Frontal cortex (tissue), 4 donors: ENCODE measurements around the gene ZNF71. TPM values are rescaled to one million over a fixed set of nuclear protein-coding genes. Genes with fewer than 3 reads are reported as not detected.

Experiments
- DNase-seq, 2 donors: peaks; one replicate each; pipeline ENCODE4 v3.0.0; 2012; ENCODE audit warnings: low spot score in 2 of 2
- FAIRE-seq: peaks from 2 replicates; lab custom pipeline; 2012; peaks lifted over from hg19 to GRCh38; lab: Jason Lieb, UNC
- total RNA-seq: library from RNA; depleted of rRNA; stranded (reverse); fragments of >200 nt; gene quantifications from one replicate; pipeline ENCODE4 v1.2.3, GENCODE V29; 2014
- donor health status: control.
- donor health status: control.
- donor health status: control.

The ZNF71 gene
- total RNA-seq, 1 donor from 2014 or later = 14.7 TPM

DNA sequence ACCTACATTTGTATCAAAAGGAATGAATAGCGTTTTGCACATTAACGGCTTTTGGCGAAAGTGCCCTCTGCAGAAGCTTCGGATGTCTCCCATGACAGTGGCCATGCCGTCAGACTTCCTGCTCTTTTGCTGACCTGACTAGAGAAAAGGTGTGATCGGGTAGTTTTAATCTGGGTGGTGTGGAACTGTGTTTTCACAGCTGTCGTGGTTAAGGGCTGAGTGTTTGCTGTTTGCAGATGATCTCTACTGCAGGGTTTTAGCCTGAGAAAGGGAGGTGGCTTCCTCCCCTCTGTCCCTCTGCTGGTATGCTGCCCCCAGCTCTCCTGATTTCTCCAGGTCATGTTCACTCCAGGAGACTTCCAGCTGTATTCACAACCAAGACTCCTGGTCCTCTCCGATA lies 22.4 kb downstream of the ZNF71 start:
- FAIRE-seq (no peak), DNase-seq (no peak)

GRCh38 chr19:56619121-56619520 lies 24.0 kb downstream of the ZNF71 start:
- no peak for DNase-seq
- FAIRE-seq = no peak

GRCh38 chr19:56622374-56622773 lies 27.3 kb downstream of the ZNF71 start:
- FAIRE-seq = no peak
- DNase-seq = no peak

DNA sequence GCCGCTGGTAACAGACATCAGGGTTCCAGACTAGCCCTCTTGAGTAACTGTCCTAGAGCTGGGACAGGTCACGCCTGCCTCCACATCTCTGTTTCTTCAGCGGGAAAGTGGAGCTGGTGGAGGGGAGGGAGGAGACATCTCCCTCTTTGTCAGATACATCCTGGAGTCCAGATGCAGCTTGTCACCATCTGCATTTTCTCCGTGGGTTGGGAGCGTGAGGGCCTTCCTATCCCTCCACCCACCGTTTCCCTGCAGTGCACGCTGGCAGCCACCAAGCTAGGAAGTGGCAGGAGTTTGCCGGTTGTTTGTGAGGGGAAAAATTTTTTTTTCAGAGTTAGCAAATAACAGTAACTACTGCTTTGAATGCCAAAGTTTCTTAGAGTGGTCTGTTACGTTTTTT lies 27.9 kb downstream of the ZNF71 start:
- FAIRE-seq = no peak
- DNase-seq = no peak

GRCh38 chr19:56625708-56626107 lies 30.6 kb downstream of the ZNF71 start:
- FAIRE-seq = no peak
- DNase-seq = no peak

DNA sequence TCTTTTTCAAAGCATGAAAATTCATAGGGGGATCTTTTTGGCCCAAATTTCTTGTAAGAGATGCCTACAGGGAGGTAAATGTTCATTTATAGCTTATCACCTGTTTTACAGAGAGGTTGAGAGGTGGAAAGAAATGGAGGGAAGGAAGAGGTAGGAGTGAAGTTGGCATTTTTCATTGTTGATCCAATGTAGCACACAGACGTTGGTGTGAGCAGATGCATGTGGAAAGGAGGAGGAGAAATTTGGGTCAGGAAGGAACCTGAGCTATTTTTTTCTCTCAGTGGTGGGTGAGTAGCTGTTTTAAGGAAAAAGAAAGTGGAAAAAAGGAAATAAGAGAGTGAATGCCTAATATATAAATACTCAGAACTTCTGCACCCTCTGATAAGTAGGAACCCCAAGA lies 37.9 kb downstream of the ZNF71 start:
- FAIRE-seq (no peak), DNase-seq (no peak)

DNA sequence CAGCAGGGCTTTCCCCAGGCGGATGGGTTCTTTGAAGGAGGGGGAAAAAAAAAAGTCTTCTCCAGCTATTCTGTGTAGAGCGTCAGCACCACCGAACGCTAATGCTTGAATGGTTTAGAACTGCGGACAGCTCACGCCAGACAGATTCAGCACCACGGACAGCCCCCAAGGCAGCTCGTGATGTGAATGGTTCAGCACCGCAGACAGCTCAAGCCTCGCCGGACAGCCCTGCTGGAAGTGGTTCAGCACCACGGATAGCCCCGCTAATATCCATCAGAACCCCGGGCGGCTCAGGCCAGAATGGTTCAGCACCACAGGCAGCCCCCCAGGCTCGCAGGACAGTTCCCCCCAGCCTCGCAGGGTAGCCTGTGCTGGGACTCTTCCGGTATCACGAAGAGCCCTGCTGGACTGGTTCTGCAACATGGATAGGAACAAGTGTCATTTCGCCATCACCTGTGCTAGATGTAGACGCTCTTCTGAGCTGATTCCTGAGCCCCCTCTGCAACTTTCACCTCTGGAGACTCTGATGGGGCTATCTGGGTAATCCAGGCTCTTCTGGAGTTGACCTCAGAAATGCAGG lies 43.0 kb downstream of the ZNF71 start:
- DNase-seq (peak; percentile 72), FAIRE-seq (no peak)

DNA sequence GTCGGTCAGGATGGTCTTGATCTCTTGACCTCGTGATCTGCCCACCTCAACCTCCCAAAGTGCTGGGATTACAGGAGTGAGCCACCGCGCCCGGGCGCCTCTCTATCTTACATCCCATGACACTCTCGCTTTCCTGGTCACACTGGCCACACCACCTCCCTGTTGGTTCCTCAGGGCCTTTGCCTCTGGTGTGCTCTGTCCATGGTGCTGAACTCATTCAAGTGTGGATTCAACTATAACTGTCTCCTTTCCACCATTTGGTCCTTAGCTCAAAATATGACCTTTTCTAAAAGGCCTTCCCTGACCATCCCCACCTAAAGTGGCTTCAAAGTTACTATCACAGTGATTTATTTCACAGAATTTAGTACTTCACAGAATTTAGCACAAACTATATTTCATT lies 44.1 kb downstream of the ZNF71 start:
- FAIRE-seq = no peak
- no peak for DNase-seq

DNA sequence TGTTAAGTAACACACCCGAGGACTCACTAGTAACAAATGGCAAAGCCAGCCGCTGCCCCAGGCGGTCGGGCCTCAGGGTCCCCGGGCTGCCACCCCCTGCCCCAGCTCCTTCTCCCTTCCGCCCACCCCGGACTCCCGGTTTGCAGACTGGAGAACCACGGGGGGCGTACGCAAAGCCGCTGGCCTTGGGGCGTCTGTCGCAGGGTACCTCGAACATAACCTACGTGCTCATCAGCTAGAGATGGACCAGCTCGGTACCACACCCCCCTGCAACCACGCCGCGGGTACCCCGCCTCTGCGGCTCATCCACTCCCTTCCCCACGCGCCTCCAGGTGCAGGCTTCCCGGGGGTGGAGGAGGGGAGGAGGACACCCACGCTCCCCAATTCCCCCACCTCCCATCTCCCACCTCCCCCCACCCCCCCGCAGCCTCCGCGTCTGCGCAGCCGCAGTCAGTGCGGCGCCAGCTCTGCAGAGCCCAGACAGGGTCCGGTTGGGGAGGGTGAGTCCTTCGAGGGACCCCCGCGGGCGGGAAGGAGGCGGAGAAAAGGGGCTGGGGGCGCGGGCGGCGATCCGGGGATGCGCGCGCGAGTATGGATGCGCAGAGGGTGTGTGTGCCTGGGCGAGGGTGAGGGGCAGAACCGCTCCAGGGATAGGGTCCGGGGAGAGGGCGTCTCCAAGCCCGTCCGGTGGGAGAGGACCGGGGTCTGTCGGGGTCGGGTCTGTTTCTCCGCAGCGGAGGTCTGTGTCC lies 47.8 kb downstream of the ZNF71 start, which contains the start of gene SMIM17:
SMIM17 (plus strand) TSS at position 449 of the 749 bp plus-strand sequence. CDS start 2,509 bp downstream, outside the sequence.
- DNase-seq (no peak), FAIRE-seq (no peak)

- DNase-seq = no peak
- no peak for FAIRE-seq
Observed at GRCh38 chr19:56643460-56643955, 48.4 kb downstream of the ZNF71 start.

DNA sequence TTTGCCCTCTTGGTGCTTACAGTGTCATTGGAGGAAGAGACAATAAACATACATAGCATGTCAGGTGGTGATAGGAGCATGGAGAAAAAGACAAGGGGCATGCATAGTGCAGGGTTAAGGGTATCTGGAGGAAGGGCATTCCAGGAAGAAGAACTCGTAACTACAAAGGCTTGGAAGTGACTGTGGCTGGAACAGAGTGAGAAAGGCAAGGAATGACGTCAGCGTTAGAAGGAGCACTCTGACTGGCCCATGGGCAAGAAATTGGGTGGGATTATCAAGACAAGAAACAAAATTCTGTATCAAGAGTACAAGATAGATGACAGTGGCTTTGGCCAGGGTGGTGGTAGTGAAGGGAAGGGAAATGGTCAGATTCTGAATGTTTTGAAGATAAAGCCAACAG lies 59.0 kb downstream of the ZNF71 start:
- FAIRE-seq (no peak), DNase-seq (no peak)

GRCh38 chr19:56660381-56661107 lies 65.4 kb downstream of the ZNF71 start:
- DNase-seq (peak in 1 of 2 donors; percentile 70), FAIRE-seq (no peak)

GRCh38 chr19:56661248-56661647 lies 66.1 kb downstream of the ZNF71 start:
- DNase-seq = no peak
- no peak for FAIRE-seq

- FAIRE-seq = no peak
- DNase-seq = no peak
Observed at GRCh38 chr19:56663931-56664500, 68.9 kb downstream of the ZNF71 start.

DNA sequence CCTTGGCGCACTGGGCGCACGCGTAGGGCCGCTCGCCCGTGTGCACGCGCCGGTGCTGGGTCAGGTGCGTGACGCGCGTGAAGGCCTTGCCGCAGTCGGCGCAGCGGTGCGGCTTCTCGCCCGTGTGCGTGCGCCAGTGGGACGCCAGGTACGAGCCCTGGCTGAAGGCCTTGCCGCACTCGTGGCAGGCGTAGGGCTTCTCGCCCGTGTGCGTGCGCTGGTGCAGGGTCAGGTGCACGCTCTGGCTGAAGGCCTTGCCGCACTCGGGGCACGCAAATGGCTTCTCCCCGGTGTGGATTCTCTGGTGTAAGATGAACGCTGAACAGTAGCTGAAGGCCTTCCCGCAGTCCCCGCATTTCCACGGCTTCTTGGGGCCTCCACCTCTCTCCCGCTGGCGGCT lies 69.4 kb downstream of the ZNF71 start:
- FAIRE-seq (no peak), DNase-seq (no peak)

DNA sequence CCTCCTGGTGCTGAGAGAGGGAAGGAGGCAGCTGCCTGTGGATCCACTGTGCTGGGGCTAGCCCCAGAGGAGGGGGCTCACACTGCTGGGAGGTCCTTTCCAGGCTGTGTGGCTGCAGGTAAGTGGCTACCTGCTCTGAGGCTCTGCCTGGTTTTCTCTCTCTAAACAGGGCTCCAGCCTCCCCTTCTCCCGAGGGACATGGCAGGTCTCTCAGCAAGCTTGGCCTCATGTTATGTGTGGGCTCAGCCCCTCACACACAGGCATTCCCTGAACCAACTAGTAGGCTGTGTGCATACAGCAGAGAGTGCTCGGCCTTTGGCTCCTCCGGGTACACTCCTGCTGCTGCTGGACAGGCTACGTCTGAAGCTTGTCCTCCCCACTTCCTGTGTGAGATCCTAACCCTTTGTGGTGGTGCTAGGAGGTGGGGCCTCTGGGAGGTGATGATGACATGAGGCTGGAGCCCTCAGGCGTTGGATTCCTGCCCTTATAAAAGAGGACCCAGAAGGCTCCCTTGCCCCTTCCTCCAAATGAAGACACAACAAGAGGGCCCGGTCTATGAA lies 72.3 kb downstream of the ZNF71 start:
- FAIRE-seq = no peak
- no peak for DNase-seq

GRCh38 chr19:56668676-56669075 lies 73.6 kb downstream of the ZNF71 start:
- no peak for DNase-seq
- no peak for FAIRE-seq

DNA sequence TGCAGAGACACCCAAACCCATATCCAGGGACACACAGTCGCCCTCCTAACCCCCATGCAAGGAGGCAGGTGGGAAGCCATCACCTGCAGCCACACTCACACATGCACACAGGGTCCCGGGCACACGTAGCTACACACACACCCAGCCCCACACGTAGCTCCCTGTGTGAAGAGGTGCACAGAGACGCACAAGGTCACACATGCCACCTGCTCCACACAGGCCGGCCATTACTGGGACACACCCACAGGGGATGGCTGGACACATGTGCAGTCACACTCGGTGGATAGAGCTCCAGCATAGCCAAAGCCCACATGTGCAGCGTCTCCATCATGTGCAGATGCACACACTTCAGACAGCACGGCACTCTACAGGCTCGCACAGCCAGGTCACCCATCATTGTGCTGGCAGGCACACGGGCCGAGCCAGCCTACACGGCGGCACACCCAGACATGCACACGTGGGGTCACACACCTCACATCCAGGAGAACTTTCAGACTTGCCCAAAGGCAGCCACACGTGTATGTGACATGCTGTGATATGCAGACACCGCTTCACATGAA lies 75.4 kb downstream of the ZNF71 start:
- FAIRE-seq = no peak

GRCh38 chr19:56670961-56671612 lies 76.0 kb downstream of the ZNF71 start:
- FAIRE-seq (no peak), DNase-seq (no peak)

More for the DNA sequence above, 75.4 kb downstream of the ZNF71 start:
- no peak for DNase-seq
